Effector memory CD8-positive, alpha-beta T cell (primary cell): ENCODE data around the gene CCDC88A.
"Not testable (repeated sequence)": the region's sequence is repeated elsewhere in the genome, so short reads cannot be mapped to it uniquely, and the experiment has no call there.

Experiments used
- ATAC-seq: fragments of 150-1000 bp; cut with Tn5 transposase; replicated peaks from 2 replicates; pipeline ENCODE4 v1.10.0; 2021; ENCODE audit warnings: mild to moderate bottlenecking, moderate library complexity
- DNase-seq, 3 experiments: peaks; one replicate each; pipeline ENCODE4 v3.0.0; 2021
- H3K27ac Mint-ChIP-seq, 2 donors: one replicate each; pipeline ENCODE4 v1.8.0; 2022; ENCODE audit warnings: mild to moderate bottlenecking in 2 of 2, mixed read lengths in 2 of 2, moderate library complexity in 2 of 2
- H3K27me3 Mint-ChIP-seq, 2 donors: one replicate each; pipeline ENCODE4 v1.8.0; 2022; ENCODE audit warnings: mixed read lengths in 2 of 2
- H3K36me3 Mint-ChIP-seq: one replicate; pipeline ENCODE4 v1.8.0; 2022; ENCODE audit warnings: mild to moderate bottlenecking, moderate library complexity, mixed read lengths; ENCODE audit not compliant: insufficient read depth
- H3K4me1 Mint-ChIP-seq, 2 donors: one replicate each; pipeline ENCODE4 v1.8.0; 2022; ENCODE audit warnings: low read depth in 2 of 2, mixed read lengths in 2 of 2
- H3K4me3 Mint-ChIP-seq, 2 donors: one replicate each; pipeline ENCODE4 v1.8.0; 2022; ENCODE audit warnings: mild to moderate bottlenecking in 2 of 2, mixed read lengths in 2 of 2, moderate library complexity in 2 of 2
- H3K9me3 Mint-ChIP-seq, 2 donors: one replicate each; pipeline ENCODE4 v1.8.0; 2022; ENCODE audit warnings: mixed read lengths in 2 of 2

CCDC88A gene

DNA sequence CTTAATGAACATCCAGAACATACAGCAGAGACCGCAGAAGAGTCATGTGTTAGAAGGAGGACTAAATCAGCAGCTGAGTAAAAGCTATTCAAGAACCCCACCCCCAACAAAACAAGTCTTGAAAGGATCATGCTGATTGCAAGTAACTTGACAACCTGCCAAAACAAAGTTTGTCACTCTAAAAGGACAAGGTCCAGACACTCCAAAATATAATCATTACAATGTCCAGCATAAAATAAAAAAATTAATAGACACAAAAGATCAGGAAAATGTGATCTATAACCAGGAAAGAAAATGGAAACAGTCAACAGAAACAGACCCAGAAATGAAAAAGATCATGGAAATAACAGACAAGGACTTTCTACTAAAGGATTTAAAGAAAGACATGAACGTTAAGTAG is 28.5 kb downstream of the CCDC88A start:
- H3K4me3 Mint-ChIP-seq, result no peak overlapping the region
- DNase-seq, result no peak
- H3K27me3 Mint-ChIP-seq, result no peaks in the 10 kb centered on the region
- no peaks in the 10 kb centered on the region for H3K9me3 Mint-ChIP-seq
- peaks cover 3% of the 10 kb centered on the region for H3K36me3 Mint-ChIP-seq
- ATAC-seq, result no peak
- no peaks in the 10 kb centered on the region for H3K4me1 Mint-ChIP-seq
- H3K27ac Mint-ChIP-seq, result no peak overlapping the region

DNA sequence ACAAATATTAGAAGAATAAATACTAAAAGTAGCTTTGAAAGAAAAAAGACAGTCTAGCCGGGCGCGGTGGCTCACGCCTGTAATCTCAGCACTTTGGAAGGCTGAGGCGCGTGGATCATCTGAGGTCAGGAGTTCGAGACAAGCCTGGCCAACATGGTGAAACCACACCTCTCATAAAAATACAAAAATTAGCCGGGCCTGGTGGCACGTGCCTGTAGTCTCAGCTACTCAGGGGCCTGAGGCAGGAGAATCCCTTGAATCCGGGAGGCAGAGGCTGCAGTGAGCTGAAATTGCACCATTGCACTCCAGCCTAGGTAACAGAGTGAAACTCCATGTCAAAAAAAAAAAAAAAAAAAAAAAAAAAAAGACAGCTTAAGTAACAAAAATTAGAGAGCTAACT is 34.1 kb downstream of the CCDC88A start:
- H3K27me3 Mint-ChIP-seq, H3K9me3 Mint-ChIP-seq, H3K4me3 Mint-ChIP-seq, ATAC-seq, H3K36me3 Mint-ChIP-seq, H3K27ac Mint-ChIP-seq, DNase-seq, H3K4me1 Mint-ChIP-seq: not testable (repeated sequence)

DNA sequence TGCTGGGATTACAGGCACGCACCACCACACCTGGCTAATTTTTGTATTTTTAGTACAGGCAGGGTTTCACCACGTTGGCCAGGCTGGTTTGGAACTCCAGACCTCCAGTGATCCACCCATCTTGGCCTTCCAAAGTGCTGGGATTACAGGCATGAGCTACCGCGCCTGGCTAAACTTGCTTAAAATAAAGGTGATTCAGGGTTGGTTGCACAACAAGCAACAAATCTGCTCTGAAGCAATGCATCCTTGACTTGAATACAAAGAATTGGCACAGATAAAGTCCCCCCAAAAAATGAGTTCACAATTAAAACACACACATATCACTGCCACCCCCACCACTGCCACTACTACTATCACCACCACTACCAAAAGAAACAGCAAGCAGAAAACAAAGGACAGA is 34.9 kb downstream of the CCDC88A start:
- no peak overlapping the region for H3K4me3 Mint-ChIP-seq
- H3K9me3 Mint-ChIP-seq, result no peaks in the 10 kb centered on the region
- no peaks in the 10 kb centered on the region for H3K27me3 Mint-ChIP-seq
- DNase-seq (no peak), ATAC-seq (no peak)
- no peak overlapping the region for H3K27ac Mint-ChIP-seq
- H3K4me1 Mint-ChIP-seq, result no peaks in the 10 kb centered on the region
- H3K36me3 Mint-ChIP-seq, result no peaks in the 10 kb centered on the region

DNA sequence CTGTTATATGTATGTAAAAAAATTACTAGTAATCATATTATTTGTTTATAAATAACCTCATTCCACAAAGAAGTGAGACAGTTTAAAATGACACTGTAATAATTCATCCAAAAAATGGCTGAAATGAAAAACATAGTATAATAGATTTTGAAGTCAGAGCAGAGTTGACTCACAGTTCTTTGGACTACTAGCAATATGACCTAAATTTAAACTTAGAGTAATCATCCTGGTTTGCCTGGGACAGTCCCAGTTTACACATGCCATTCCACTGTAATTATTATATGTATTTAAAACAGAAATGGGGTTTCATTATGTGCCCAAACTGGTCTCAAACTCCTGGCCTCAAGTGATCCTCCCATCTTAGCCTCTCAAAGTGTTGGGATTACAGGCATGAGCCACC is 48.3 kb downstream of the CCDC88A start:
- Mint-ChIP-seq H3K9me3 (no peaks in the 10 kb centered on the region), H3K36me3 (no peaks in the 10 kb centered on the region), H3K4me1 (no peaks in the 10 kb centered on the region), H3K27ac (no peak overlapping the region), H3K4me3 (no peak overlapping the region), H3K27me3 (no peaks in the 10 kb centered on the region)
- no peak for ATAC-seq
- DNase-seq, result no peak

DNA sequence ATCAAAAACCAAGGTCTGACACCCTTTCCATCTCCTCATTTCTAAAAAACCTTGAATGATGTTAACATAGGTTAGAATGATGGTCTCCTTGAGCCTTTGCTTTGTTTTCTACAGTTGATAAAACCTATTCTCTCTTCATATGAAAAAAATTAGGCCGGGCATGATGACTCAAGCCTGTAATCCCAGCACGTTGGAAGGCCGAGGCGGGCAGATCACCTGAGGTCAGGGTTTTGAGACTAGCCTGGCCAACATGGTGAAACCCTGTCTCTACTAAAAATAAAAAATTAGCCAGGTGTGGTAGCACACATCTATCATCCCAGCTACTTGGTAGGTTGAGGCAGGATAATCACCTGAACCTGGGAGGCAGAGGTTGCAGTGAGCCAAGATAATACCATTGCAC is 49.4 kb downstream of the CCDC88A start:
- no peaks in the 10 kb centered on the region for H3K9me3 Mint-ChIP-seq
- no peak for DNase-seq
- no peaks in the 10 kb centered on the region for H3K36me3 Mint-ChIP-seq
- ATAC-seq, result no peak
- no peak overlapping the region for H3K27ac Mint-ChIP-seq
- no peak overlapping the region for H3K4me3 Mint-ChIP-seq
- no peaks in the 10 kb centered on the region for H3K27me3 Mint-ChIP-seq
- H3K4me1 Mint-ChIP-seq, result no peaks in the 10 kb centered on the region

DNA sequence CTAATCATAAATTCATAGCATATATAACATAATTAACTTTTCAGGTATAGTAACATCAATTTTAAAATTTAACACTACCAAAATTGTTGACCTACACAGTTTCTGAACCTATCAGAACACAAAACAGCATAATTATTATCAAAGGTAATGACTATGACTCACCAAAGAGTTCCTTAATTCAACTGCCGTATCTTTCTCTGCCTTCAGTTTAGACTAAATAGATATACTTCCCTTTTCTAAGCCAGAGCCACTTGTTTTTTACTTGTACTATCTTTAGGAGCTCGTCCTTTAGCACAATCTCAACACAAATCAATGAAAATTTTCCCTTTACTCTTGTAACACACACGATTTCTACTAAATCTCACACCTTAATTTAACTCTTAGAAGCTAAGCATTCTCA is 54.4 kb downstream of the CCDC88A start:
- H3K27ac Mint-ChIP-seq, result no peak overlapping the region
- H3K4me3 Mint-ChIP-seq, result no peak overlapping the region
- no peaks in the 10 kb centered on the region for H3K36me3 Mint-ChIP-seq
- no peaks in the 10 kb centered on the region for H3K4me1 Mint-ChIP-seq
- no peak for ATAC-seq
- no peaks in the 10 kb centered on the region for H3K27me3 Mint-ChIP-seq
- no peak for DNase-seq
- H3K9me3 Mint-ChIP-seq, result no peaks in the 10 kb centered on the region

DNA sequence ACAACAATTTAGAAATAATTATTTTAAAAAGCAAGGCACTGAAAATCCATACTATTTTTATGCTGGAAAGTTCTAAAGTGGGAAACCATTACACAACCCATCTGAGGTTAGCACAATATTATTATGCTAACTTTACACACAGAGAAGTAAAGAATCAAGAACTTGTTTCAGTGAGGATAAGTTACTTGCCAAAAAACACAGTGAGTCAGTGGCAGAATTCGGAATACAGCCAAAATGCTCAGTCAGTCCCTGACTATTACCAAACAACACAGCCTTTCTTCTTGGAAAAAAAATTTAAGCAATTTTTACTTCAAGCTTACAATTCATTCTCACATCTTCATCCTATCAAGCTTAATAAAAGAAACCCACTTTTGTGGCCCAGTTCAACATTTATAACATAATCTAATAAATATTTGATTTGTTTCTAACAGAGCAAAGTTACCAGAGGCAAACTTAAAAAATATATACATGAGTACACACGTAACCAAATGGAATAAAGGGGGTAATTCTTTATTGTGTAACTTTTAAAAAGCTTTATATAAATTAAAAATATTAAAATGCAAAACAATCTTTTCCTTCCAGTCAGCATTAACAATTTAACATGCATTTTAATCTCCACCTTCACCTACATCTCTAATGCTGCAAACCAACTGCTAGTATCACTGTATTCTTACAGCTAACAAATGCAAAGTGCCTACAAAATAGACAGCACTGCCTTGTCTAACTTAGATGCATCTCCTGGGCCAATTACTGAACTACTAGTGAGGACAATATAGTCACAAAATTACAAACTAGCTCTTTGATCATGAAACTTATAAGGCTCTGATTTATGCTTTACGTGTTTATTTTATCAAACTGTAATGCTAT is 55.2 kb downstream of the CCDC88A start:
- H3K4me3 Mint-ChIP-seq, result no peak overlapping the region
- H3K36me3 Mint-ChIP-seq, result no peaks in the 10 kb centered on the region
- no peaks in the 10 kb centered on the region for H3K9me3 Mint-ChIP-seq
- no peaks in the 10 kb centered on the region for H3K27me3 Mint-ChIP-seq
- ATAC-seq (no peak), DNase-seq (no peak)
- H3K4me1 Mint-ChIP-seq, result no peaks in the 10 kb centered on the region
- H3K27ac Mint-ChIP-seq, result no peak overlapping the region

DNA sequence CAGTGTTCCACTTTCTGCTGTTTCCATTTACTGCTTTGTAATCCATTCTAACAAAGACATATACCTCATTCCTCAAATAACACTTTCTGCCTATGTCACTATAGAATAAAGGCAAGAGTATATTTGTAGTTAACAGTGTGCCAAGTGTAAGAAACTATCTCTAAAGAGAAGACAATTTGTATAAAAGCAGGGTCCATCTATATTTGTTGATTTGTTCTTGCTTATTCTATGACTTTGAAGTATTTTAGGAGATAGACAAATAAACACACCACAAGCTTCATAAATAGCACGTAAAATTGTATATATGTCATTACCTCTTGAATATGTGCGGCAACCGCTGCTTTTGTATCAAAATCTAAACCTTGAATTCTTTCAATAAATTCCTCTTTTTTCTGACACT is 56.0 kb downstream of the CCDC88A start:
- no peaks in the 10 kb centered on the region for H3K9me3 Mint-ChIP-seq
- ATAC-seq (no peak), DNase-seq (no peak)
- H3K27ac Mint-ChIP-seq, result no peak overlapping the region
- no peaks in the 10 kb centered on the region for H3K36me3 Mint-ChIP-seq
- H3K27me3 Mint-ChIP-seq, result no peaks in the 10 kb centered on the region
- H3K4me3 Mint-ChIP-seq, result no peak overlapping the region
- H3K4me1 Mint-ChIP-seq, result no peaks in the 10 kb centered on the region

DNA sequence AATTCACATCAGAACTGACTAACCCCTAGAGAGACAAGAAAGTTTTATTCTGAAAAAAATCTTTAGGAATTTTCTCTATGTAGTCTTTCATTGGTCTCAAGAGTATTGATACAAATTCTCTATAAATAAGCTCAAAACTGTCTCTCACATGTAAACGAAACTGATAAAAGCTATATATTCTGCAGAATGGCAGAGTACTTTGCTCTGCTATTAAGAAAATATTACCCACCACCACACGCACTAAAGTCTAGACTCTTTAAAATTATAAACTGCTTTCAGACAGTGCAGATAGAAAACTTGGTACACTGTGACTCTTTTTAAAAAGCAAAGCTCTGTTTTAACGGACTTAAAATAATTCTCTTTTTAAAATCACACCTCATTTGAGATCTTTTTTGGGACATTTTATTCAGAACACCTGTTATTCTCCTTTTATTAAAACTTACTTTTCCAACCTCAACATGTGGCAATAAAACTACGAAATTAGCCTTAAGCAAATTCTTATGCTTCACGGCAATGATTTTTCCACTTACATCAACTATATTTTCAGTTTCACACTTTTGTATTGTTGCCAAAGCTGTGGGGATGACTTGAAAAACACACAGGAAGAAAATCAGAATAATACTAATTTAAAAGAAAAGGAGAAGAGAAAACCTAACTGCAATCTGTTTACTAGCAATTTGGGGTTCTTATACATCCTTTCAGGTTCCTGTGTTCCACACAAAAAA is 58.0 kb downstream of the CCDC88A start:
- no peaks in the 10 kb centered on the region for H3K4me1 Mint-ChIP-seq
- no peak overlapping the region for H3K4me3 Mint-ChIP-seq
- ATAC-seq, result no peak

DNA sequence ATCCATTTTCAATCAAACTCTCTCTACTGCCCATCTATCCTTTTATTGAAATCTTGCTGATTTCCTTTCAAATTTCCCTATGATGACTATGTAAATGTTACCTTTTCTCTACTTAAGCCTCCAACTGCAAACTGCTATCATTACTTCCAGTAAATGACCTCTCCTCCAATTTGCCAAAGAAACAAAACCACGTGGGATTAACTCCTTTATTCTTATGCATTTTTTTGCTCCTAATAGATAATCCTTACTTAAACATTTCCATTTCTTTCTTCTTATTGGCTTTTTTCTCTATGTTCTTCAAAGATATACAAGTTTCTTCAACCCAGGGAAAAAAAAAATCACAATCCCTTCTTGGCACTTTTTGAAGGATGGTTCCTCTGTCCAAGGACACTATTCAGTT is 61.2 kb downstream of the CCDC88A start:
- H3K9me3 Mint-ChIP-seq, result no peaks in the 10 kb centered on the region
- DNase-seq (no peak), ATAC-seq (no peak)
- H3K36me3 Mint-ChIP-seq, result no peaks in the 10 kb centered on the region
- no peaks in the 10 kb centered on the region for H3K27me3 Mint-ChIP-seq
- no peaks in the 10 kb centered on the region for H3K4me1 Mint-ChIP-seq
- no peak overlapping the region for H3K4me3 Mint-ChIP-seq
- no peak overlapping the region for H3K27ac Mint-ChIP-seq

More for the DNA sequence above, 58.0 kb downstream of the CCDC88A start:
- no peak for DNase-seq
- no peak overlapping the region for H3K27ac Mint-ChIP-seq
- no peaks in the 10 kb centered on the region for H3K9me3 Mint-ChIP-seq
- no peaks in the 10 kb centered on the region for H3K36me3 Mint-ChIP-seq
- H3K27me3 Mint-ChIP-seq, result no peaks in the 10 kb centered on the region

DNA sequence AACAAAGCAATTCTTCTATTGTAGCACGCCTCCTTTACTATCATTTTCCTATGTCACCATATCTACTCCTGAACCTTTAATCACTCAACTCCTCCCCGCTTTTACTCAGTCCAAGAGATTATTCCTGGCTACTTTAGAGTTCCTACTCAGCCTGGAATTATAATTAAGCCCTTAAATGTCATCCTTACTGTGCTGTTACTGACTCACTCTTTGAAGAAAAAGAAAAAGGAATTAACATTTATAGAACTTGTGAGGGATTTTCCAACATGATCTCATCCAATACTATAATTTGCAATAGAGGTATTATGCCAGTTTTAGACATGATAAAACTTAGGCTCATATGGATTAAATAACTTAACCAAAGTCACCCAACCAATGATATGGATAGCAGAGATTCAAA is 61.7 kb downstream of the CCDC88A start:
- no peak for ATAC-seq
- Mint-ChIP-seq H3K4me1 (no peaks in the 10 kb centered on the region), H3K36me3 (no peaks in the 10 kb centered on the region), H3K9me3 (no peaks in the 10 kb centered on the region), H3K27me3 (no peaks in the 10 kb centered on the region), H3K27ac (no peak overlapping the region), H3K4me3 (no peak overlapping the region)
- DNase-seq, result no peak

DNA sequence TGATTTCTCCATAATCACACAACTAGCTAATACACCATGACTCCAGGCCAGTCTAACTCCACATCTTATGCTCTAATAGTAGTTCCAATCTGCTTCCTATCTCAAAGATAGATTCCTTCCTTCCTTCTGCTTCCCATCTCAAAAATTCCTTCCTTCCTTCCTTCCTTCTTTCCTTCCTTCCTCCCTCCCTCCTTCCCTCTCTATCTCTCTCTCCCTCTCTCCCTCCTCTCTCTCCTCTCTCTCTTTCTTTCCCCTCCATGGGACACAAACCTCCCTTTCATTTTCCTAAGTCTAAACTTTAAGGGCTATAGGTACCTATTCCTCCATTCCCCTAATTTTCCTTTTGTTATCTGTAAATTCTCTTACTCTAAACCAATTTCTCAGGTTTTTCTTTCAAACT is 62.5 kb downstream of the CCDC88A start:
- no peaks in the 10 kb centered on the region for H3K27me3 Mint-ChIP-seq
- DNase-seq (no peak), ATAC-seq (no peak)
- no peaks in the 10 kb centered on the region for H3K36me3 Mint-ChIP-seq
- no peaks in the 10 kb centered on the region for H3K9me3 Mint-ChIP-seq
- H3K4me3 Mint-ChIP-seq, result no peak overlapping the region
- no peak overlapping the region for H3K27ac Mint-ChIP-seq
- H3K4me1 Mint-ChIP-seq, result no peaks in the 10 kb centered on the region

DNA sequence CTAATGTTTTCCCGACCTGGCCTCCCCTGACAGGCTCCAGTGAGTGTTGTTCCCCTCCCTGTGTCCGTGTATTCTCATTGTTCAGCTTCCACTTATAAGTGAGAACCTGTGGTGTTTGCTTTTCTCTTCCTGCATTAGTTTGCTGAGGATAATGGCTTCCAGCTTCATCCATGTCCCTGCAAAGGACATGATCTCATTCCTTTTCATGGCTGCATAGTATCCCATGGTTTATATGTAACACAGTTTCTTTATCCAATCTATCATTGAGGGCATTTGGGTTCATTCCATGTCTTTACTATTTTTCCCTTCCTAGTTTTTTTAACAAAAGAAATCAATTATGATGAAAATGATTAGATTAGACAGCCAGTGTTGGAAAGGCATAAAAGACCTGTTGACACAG is 63.5 kb downstream of the CCDC88A start:
- ATAC-seq, H3K27me3 Mint-ChIP-seq, H3K4me1 Mint-ChIP-seq, H3K36me3 Mint-ChIP-seq, H3K27ac Mint-ChIP-seq, H3K9me3 Mint-ChIP-seq, H3K4me3 Mint-ChIP-seq, DNase-seq: not testable (repeated sequence)

DNA sequence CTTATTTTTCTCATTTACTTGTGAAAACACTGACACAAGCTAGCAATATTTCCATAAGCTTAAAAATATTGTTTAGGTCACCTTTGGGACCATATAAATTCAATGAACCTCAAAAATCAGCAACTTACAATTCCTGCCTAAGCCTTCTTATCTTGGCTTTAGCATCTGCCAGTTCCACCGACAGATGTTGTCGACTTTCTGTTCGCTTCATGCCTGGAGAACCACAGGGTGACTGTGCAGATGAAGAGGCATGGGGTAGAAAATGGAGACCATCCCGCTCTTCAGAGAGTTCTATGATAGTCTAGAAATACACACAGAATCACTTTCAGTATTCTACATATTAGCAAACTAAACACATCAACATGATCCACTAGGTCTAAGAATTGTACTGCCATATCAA is 64.2 kb downstream of the CCDC88A start:
- Mint-ChIP-seq H3K36me3 (no peaks in the 10 kb centered on the region), H3K27me3 (no peaks in the 10 kb centered on the region)

More for the DNA sequence above, 64.2 kb downstream of the CCDC88A start:
- no peak for ATAC-seq
- DNase-seq, result no peak
- H3K4me1 Mint-ChIP-seq, result no peaks in the 10 kb centered on the region
- H3K9me3 Mint-ChIP-seq, result no peaks in the 10 kb centered on the region
- H3K4me3 Mint-ChIP-seq, result no peak overlapping the region
- no peak overlapping the region for H3K27ac Mint-ChIP-seq
